Measurements from ENCODE around the gene ADSS1.

GRCh38 chr14:104792945-104793702 lies 69.1 kb downstream of the ADSS1 start:
- TF ChIP-seq POLR2AphosphoS5 (IDR thresholded peaks at IDR 0.05): no peak
- TF ChIP-seq CTCF (IDR thresholded peaks at IDR 0.05): no peak
- no peak for TF ChIP-seq POLR2A (IDR thresholded peaks at IDR 0.05)

Measured in suprapubic skin (tissue), 4 donors.